IPS DF 4.7 (cell line): ENCODE results near the gene ABCA13.

ENCODE experiments used
- DNase-seq: peaks from one replicate; pipeline ENCODE4 v3.0.0-alpha.2; 2013; ENCODE audit warnings: low spot score; ENCODE audit errors: extremely low read depth

Gene ABCA13

DNA sequence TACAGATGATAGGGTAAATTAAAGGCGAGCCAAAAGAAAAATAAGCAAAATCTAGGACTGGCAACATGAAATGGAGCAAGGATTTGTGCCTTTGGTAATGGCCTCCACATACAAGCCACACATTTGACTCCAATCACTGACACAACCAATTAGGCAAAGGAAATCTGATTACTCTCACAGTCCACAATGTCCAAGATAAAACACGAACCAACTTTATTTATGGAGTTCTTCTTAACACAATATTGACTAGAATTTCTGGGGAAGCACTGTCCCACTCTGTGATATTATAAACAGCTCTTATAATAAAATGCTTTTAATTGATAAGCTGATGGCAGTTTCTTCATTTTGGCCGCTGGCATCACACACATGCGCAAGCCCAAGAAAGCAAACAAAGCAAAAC lies 334.2 kb downstream of the ABCA13 start:
- DNase-seq = no peak

DNA sequence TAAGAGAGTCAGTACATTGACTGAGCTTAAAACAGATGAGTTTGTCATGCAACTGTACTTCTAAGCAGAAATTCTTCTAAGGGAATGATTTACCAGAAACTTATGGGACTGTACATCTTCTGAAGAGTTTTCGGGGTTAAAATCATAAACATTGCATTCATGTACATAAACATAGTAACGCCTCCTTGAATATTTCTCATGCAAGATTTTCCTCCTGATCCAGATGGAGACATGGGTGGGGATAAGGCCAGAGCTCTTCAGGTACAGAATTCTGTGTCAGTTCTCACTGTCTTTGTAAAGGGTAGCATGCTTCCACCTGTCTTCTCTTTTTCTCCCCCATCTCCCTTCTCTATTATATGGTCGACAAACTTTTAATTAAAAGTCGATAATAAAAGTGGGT lies 335.3 kb downstream of the ABCA13 start:
- DNase-seq = no peak

DNA sequence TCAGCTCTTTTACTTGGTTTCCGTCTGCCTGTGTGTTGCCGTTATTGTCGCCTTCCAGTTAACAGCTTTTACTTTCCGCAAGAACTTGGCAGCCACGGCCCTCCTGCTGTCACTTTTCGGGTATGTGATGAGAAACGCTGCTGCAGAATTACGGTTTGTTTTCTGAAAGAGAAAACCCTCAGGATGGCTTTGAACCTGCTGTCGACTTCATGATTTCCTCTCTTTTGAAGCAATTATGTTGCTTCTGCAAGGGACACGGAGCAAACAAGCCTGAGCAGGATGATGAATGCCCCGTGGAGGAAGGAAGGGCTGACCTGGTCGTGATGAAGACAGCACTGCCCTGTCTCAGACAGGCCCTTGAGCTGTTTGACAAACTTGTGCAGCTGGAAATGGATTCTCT lies 339.8 kb downstream of the ABCA13 start:
- DNase-seq = no peak

DNA sequence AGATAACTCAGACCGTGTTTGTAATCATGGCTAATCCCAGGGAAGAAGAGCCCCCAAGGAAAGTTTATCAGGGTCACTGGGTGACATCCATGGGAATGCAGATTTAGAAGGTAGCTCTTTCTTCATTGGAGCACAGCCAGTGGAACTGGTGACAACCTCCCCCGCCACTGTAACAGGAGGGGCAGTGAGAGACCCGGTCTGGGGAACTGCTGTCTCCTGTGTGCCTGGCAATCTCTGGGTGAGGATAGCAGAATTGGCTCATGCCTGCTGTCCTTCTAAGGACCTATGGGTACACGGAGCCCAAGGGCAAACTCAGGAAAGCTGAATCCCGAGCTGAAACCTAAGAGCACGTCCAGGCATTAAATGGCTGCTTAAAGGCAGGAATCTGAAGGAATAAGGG lies 341.6 kb downstream of the ABCA13 start:
- no peak for DNase-seq

DNA sequence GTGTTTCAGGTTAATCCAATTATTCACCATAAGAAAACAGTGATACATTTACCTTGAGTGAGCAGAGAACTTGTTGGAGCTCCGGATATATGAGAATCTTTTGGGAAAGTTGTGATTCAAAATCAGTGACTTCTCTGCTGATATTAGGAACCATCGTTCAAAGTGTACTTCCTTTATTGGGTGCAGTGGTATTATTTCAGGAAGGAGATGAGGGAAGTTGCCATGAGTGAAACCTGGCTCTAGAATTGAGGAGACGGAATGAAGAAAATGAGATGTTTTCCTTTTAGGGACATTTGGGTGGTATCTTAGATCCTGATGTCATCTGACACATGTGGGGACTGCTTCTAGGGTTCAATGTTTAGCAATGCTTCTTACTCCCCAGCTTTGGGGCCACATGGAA lies 343.9 kb downstream of the ABCA13 start:
- DNase-seq = no peak

DNA sequence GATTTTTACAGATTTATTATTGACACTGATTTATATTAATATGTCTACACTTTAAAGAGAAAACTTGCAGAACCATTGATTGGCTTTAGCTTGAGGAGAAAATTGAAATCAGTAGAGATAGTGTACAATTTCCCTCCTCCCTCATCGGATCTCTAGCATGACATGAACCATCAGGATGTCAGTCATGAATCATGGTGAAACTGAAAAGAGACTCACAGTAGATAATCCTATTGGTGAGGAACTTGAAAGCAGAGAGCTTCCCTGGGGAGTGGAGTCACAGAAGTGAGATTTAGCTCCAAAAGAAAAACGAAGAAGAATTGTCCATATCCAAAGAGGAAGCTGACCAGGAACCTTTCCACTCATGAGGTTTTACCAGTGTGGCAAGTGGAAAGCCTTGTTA lies 346.8 kb downstream of the ABCA13 start:
- DNase-seq = no peak

DNA sequence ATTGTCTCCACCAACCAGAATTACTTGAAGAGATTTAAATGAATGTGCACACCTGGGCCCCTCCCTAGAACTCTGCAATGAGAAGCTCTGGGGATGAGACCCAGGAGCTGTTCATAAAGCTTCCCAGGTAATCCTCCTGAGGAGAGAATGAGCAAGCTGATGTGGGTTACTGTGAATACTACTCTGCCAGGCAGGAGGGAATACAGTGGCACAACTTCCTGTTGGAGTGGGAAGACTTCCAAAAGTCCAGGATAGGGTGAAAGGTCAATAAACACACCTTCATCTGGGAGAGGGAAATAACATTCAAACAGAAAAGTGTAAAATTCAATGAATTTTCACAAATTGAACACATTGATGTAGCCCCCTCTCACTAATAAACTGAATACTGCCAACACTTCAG lies 351.4 kb downstream of the ABCA13 start:
- no peak for DNase-seq

DNA sequence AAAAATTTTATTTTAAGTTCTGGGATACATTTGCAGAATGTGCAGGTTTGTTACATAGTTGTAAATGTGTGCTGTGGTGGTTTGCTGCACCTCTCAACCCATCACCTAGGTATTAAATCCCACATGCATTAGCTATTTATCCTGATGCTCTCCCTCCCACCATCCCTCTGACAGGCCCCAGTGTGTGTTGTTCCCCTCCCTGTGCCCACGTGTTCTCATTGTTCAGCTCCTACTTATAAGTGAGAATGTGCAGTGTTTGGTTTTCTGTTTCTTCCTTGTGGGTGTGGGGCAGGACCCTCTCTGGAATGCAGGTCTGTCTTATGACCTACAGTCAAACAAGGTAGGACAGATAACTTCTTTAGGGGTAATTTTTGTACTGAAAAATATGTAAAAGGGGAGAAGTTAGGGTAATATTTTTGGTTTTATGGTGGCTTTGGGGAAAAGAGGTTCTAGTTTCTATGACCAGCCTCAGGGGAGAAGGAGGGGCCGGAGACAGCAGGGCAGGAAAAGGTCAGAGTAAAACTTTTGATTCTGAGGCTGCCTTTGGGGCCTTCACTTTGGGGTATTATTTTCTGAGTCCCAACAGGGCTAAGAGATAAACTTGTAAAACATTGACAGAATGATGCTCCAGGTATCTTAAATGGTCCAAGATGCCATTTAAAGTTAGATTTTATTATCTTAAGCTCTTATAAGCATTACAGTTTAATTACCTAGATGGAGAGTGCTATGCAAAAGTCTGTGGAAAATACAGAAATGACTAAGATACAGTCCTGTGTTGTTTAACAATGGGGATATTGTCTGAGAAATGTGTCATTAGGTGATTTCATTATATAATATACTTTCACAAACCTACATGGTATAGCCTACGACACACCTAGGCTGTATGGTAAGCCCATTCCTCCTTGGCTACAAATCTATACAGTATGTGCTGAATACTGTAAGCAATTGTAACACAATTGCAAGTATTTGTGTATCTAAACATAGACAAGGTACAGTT lies 354.8 kb downstream of the ABCA13 start:
- no peak for DNase-seq

DNA sequence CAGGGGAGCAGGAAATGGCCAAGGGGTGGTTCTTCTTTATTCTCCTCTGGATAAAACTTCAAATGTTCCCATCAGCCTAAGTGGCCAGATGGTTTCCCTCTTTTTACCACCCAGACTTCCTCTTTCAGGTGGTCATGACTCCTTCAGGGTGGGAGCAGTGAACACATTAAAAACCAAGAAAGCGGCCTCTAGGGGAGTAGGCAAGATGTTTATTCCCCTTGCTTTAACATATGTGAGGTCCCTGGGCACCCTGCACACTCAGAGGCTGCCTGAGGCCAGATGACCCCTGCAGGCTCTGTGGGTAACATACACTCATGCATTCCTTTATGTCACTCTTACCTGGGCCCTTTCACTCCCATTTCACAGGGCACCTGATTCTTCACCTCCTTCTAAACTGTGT lies 357.4 kb downstream of the ABCA13 start:
- no peak for DNase-seq

DNA sequence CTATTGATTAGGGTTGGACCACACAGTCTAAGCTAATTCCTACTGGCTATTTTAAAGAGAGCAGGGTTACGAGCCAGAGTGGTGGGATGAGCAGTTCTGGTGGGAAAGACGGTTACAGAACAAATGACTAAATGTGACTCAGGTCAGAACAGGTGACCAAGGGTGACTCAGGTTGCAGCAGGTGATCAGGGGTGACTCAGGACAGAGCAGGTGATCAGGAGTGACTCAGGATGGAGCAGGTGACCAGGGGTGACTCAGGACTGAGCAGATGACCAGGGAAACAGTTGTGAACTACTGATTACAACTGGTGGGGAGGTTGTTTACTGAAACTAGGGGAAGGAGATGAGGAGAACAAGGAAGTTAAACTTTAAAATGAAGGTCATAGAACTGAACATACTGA lies 366.3 kb downstream of the ABCA13 start:
- no peak for DNase-seq

DNA sequence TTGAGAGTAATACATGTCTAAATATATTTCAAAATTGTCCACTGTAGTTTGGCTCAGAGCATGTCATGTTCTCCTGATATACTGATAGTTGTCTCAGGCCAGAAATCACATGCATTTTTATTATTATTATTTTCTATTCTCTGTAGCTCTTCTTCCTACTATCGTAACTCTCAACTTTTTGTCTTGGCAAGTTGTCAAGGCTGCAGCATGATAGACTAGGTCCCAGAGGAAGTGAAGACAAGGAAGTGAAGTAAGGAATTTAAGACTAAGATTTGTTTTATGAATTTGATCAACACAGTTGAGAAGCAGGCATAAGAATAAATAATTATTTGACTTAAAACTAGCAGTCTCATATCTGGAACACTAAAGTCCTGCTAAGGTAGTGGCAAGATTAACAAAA lies 369.5 kb downstream of the ABCA13 start:
- no peak for DNase-seq

DNA sequence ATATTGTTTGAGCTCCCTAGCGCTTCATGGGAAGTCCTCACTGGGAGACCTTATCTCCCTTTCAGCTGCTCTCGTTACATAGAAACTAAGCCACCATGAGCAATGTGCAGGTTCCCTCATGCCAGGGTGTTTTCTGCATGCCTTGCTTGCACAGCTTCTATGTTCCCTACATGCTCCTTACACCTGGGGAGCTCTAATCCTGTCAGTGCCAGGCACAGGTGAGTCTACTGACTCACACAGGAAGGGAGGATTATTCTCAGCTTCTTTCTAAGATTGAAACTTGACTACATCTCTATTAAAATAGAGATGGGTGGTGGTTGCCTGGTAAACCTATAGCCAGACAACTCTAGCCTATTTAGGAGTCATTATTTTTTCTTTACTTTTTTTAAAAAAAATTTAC lies 377.4 kb downstream of the ABCA13 start:
- no peak for DNase-seq

DNA sequence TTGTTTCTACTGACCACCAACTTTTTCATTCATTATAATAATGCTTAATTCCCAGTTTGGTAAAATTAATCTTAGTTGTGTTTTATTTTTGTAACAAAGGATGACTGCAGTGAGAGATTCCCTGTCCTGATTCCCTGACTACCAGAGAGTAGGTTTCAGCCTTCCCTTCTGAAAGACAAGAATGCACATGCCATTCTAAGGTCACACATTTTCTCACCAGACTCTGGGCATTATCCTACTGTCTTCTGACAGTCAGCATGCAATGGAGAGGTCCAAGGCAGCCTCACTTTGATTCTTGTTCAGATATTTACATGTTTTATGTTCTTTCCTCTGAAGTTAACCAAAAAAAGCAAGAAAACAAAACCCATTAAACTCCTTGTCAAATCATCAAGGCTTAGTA lies 380.4 kb downstream of the ABCA13 start:
- DNase-seq = no peak

DNA sequence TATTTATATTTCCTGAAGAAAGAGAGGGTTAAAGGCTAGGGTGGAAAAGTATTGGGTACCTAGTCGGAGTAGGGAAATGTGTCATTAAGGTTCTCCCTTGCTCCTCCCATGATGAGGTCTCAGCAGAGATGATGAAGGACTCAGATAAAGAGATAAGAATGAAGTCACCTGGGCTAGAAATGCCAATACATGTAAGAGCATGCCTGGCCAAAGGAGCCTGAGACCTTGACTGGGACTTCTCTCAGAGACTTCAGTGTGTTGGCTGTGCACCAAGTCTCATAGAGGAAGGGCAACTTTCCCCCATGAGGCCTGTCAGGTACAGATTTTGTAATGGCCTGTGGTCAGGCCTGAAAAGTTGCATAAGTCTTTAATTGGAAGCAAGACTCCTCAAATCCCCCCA lies 392.1 kb downstream of the ABCA13 start:
- DNase-seq = no peak

DNA sequence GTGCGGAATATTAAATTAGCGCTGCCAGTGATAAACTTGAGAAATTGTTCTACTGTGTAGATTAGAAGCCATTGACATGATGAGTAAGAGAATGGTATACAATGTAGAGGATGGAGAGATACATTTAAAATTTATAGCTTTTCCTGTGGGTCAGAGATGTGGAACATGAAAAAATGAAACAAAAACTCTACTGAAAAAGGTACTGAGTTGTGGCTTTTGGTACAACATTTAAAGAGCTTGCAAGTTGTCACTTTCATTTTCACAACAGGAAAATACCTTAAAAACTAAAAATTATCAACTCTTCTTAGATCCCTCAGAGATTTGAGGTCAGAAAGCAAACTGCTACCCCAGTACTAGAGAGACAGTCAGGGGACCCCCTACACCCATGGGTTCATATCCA lies 404.3 kb downstream of the ABCA13 start:
- no peak for DNase-seq

DNA sequence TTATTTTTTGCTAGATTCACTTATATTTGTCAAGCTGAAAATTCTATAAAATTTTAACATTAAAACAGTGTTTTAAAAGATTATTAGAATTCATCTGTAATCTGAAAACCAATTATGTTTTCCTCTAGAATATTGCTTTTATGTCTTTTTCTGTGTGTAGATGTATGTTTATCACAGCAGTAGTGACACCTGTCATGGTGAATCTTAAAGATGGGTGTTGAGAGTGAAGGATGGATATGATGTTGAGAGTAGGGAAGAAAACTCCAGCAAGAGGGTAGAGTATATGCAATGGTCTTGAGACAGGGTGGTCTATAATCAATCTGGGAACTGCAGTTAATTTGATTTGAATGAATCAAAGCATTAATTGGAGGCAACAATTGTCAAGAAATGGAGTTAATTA lies 416.2 kb downstream of the ABCA13 start:
- DNase-seq = no peak

DNA sequence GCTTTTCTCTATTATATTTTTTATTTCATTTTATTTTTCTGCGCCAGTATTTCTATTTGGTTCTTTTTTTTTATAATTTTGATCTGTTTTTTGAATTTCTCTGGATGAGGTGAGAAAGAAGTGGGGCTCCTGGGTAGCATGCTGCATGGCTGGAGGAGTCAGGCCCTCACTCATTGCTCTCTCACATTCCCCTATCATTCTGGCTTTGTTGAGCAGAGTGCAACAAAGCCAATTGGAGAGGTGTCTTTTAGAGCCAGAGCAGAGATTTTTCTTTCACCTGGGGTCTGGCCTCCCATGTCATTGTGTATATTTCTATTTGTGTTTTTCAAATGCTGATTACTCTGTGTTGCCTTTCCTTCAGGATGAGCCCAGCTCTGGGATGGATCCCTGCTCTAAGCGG lies 423.1 kb downstream of the ABCA13 start:
- DNase-seq = no peak

DNA sequence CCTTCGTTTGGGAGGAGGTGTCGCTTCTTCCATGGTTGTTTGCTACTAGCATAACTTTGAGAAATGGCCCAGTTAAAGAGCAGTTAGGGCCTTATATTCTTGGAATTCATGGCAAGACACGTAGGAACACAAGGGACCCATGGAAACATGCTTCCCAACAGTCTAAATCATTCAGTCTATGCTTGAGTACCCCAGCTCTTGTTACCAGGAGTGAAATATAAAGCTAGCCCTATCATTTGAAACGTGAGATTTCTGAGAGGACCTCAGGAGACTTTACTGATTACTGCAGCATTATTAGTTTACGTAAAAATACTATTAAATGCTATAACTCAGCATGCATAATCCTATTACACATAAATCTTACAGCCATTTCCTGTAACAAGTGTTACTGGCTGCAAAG lies 424.5 kb downstream of the ABCA13 start:
- DNase-seq = no peak

DNA sequence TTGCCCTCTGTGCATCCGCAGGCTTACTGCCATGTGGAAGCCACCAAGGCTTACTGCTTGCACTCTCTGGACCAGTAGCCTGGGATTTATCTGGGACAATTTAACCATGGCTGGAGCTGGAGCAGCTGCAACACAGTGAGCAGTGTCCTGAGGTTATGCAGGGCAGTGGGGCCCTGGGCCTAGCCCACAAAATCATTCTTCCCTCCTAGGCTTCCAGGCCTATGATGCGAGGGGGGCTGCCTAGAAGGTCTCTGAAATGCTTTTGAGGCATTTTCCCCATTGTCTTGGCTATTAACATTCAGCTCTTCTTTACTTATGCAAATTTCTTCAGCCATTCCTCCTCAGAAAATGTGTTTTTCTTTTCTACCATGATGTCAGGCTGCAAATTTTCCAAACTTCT lies 439.4 kb downstream of the ABCA13 start:
- no peak for DNase-seq

DNA sequence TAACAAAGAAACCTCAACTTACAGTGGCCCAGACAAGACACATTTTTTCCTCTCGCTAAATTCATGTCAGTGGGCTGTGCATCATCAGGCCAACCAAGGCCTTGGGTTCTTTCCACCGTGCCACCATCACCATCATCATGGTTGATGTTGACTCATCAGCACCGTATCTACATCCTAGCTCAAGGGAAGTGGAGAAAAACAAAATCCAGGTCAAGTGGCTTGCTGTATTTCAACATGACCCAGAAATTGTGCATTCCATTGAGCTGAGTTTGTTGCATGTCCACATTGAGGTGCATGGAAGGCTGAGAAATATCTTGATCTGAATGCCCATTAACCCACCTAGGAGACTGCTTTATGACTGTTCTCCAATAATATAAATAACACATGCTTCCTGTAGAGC lies 440.7 kb downstream of the ABCA13 start:
- DNase-seq = no peak

DNA sequence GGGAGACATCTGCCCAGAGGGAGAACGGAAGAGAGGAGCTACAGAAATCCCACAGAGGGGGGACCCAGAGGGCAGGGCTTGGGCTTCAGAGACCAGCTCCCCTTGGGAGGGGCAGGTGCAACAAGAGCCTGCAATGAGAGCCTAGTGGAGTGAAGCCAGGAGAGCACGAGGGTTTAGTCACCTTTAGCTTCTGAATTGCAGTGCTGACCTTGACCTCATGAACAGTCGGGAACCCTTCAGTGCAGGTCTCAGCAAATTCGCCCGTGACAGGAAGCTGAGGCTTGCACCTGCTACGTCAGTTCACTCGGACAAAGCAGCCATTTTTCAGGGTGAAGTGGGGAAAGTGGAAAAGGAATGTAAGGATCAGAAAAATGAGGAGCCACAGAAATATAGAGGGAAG lies 446.2 kb downstream of the ABCA13 start:
- no peak for DNase-seq

DNA sequence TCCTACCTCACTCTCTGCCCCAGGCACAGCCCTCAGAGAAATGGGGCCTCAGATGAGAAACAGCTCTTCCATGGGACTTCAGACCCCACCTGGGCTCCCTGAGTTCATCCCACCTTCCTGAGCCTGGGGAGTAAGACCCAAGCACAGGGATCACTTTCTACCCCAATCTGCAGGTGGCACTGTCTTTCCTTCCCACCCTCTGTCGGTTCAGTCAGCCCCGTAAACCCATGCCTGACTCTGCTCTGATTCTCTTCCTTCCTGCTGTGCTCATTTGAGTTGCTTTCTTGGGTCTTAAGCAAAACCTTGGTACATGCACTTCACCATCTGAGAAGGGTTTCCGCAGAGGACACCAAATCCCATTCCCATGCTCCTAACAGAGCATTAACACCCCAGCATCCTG lies 446.7 kb downstream of the ABCA13 start:
- no peak for DNase-seq

DNA sequence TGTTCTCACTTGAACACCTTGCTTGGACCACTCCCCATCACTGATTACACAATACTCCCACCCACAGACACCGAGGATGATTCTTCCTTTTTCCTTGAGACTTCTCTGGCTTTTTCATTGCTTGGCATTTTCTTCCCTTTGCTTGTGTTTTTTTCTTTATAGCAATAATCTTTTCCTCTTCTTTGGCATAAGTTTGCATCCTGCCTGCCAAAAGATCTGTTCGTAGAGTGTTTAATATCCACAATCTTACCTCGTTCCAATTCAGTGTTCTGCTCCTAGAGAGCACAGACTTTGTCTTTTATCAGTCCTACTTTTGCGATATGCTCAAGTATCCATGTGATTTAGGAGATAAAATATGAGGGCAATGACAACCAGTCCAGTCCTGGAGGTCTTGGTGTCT lies 449.8 kb downstream of the ABCA13 start:
- DNase-seq = no peak
